Fibroblast of villous mesenchyme (primary cell): ENCODE data around the gene MSI2. TPM values are rescaled to one million over a fixed set of nuclear protein-coding genes. Genes with fewer than 3 reads are reported as not detected.
A peak's percentile ranks its signal among the peaks of the same experiment; 100 is the strongest.

Experiments
- DNase-seq: peaks from one replicate; pipeline ENCODE4 v3.0.0-alpha.2; 2010; ENCODE audit warnings: low read depth
- H3K4me3 ChIP-seq: 2 replicates; pipeline ENCODE4 v1.5.1; 2011; ENCODE audit warnings: low read depth, mild to moderate bottlenecking, low read length
- CTCF ChIP-seq: IDR thresholded peaks from 2 replicates; pipeline ENCODE4 v1.5.1; 2012; ENCODE audit warnings: low read depth, mild to moderate bottlenecking, low read length; ENCODE audit not compliant: insufficient read depth
- total RNA-seq: library from RNA; depleted of rRNA; stranded (reverse); fragments of >200 nt; gene quantifications from 2 replicates; pipeline ENCODE4 v1.2.3, GENCODE V29; 2012

Gene MSI2
- total RNA-seq, 1 donor, result 50.1 TPM

GRCh38 chr17:57344261-57344660 lies 87.9 kb downstream of the MSI2 start:
- TF ChIP-seq CTCF, result no peak
- DNase-seq, result no peak
- H3K4me3 ChIP-seq, result no peak overlapping the region

- peak; percentile 56 for DNase-seq
- no peak for TF ChIP-seq CTCF
- H3K4me3 ChIP-seq, result no peak overlapping the region
Measured at GRCh38 chr17:57349541-57350247, 93.4 kb downstream of the MSI2 start.

- H3K4me3 ChIP-seq, result no peak overlapping the region
- TF ChIP-seq CTCF, result no peak
- DNase-seq, result no peak
Measured at GRCh38 chr17:57350266-57350665, 93.9 kb downstream of the MSI2 start.

DNA sequence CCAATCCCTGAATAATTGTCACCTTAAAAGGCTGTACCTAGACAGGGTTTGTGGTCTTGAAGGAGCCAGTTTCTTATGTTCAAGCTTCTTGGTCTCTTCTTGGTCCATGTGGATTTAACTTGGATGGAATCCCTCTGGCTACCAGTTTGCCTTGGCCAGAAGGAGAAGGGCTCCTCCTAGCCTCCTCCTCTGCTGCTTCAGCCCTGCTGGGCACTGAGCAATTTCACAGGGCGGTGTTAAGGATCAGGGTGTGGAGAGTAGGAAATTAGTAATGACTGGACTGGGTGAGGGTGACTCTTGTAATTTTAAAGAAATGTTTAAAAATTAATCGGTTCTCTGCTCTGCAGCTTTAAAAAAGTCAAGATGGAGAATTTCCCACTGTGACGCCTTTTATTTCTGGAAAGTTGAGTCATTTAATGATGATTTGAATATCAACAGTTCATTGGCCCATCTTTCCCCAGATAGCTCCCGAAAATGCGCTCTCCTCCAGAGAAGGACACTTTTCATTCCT lies 96.4 kb downstream of the MSI2 start:
- DNase-seq, result no peak
- TF ChIP-seq CTCF, result no peak

GRCh38 chr17:57354673-57355072 lies 98.3 kb downstream of the MSI2 start:
- no peak for TF ChIP-seq CTCF
- H3K4me3 ChIP-seq, result no peak overlapping the region
- no peak for DNase-seq

More for the DNA sequence above, 96.4 kb downstream of the MSI2 start:
- H3K4me3 ChIP-seq, result no peak overlapping the region

DNA sequence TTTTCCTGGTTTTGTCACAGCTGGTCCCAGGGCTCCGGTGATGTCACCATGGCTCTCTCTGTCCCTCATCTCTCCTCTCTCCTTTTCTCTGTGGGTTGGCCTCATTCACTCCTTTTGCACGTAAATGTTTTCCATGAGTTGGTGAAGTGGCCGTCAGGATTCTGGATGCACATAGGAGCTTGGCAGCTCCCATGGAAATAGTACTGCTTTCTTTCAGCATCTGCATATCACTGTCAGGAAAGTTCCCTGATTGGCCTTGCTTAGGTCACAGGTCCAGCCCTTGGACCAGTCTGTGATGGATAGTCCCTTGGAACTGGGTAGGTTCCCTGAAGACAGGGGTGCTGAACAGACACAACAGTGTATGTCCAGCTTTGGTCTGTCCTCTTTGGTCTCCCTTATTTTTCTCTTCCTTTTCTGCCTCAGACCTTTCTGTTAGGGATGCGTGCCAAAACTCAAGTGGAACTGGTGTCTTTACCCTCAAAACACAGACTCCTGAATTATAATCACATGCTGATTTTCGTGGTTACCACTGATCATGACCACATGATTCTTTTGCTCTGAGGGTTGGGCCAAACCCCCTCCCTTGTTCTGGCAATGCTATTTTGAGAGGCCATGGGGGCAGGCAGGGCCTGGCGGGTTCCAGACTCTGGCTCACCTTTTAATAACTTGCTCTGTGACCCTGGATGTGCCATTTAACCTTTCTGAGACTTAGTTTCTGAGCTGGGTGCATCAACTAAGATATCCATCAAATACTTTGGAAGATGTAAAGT lies 99.0 kb downstream of the MSI2 start:
- DNase-seq, result no peak
- TF ChIP-seq CTCF, result no peak
- H3K4me3 ChIP-seq, result no peak overlapping the region
